Measurements from ENCODE around the gene PDZD2. TPM values are rescaled to one million over a fixed set of nuclear protein-coding genes. Genes with fewer than 3 reads are reported as not detected.

Gene PDZD2
- total RNA-seq, 1 donor from 2014 or later: 0.38 TPM

DNA sequence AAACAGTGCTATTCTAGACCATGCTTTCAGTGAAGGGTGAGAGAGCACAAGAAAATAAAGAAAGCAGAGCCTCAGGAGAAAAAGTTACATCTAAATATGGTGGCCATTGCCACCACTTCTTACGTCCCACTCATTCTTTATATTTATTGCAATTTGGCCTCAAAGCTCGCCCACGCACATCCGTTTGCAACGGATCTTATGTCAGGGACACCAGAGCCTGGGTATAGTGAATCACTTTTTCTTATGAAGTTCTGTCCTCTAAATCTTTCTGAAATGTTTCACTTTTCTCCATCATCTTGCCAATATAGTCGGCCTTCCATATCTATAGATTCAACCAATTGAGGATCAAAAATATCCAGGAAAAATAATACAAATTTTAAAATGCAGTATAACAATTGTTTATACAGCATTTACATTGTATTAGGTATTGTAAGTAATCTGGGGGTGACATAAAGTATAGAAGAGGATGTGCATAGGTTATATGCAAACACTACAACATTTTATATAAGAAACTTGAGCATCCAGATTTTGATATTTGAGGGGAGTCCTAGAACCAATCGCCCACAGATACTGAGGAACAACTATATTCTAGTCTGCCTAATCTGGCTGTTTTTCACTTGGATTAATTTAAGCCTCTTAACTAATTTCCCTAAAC is 500.0 kb downstream of the PDZD2 start:
- POLR2A ChIA-PET: no interaction called here
- Mint-ChIP-seq H3K36me3 (ENCODE audit: low read depth) (peaks cover 54% of the 10 kb centered on the region), H3K4me1 (no peaks in the 10 kb centered on the region), H3K27me3 (no peaks in the 10 kb centered on the region), H3K27ac (no peak overlapping the region), H3K9me3 (no peaks in the 10 kb centered on the region), H3K4me3 (no peak overlapping the region)
- CTCF ChIA-PET: no interaction called here
- intact Hi-C loops (cut with micrococcal nuclease): no loop called here
- TF ChIP-seq, protein P1, sequence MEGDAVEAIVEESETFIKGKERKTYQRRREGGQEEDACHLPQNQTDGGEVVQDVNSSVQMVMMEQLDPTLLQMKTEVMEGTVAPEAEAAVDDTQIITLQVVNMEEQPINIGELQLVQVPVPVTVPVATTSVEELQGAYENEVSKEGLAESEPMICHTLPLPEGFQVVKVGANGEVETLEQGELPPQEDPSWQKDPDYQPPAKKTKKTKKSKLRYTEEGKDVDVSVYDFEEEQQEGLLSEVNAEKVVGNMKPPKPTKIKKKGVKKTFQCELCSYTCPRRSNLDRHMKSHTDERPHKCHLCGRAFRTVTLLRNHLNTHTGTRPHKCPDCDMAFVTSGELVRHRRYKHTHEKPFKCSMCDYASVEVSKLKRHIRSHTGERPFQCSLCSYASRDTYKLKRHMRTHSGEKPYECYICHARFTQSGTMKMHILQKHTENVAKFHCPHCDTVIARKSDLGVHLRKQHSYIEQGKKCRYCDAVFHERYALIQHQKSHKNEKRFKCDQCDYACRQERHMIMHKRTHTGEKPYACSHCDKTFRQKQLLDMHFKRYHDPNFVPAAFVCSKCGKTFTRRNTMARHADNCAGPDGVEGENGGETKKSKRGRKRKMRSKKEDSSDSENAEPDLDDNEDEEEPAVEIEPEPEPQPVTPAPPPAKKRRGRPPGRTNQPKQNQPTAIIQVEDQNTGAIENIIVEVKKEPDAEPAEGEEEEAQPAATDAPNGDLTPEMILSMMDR (IDR thresholded peaks at IDR 0.05): no peak
- no peak for ATAC-seq (ENCODE audit: low read depth)
- no peak for DNase-seq

DNA sequence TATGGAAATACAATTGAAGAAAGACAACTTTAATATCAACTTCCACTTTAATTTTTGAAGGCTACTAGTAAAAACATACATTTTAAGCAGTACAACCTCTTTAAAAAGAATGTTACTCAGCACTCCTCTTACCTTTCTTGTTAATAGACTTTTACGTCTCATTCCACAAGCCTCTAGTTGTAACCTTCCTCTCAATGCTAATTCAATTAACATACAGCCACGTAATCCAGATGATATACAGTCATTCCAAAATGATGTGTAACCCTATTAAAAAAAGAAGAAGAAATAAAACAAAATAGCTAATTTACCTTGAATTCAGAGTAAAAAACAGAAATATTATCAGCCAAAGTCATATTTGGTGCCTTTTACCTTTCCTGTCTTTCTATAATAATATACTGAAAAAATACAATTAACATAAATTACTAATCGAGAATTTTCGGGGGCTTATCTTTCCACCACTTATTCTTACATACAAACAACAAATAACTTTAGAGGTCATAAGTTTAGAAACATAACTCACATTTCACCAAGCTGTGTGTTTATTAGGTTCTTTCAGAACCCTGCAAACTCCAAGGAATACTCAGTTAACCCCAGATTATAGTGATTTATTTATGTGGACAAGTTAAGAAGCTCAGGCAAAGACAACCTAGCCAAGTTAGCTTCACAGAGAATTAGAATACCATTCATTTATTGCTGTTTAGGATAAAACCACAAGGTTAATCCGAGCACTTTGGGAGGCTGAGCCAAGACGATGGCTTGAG is 504.9 kb downstream of the PDZD2 start:
- ChIA-PET POLR2A (no interaction called here), CTCF (no interaction called here)
- Mint-ChIP-seq H3K27me3 (no peaks in the 10 kb centered on the region), H3K4me1 (peaks cover 32% of the 10 kb centered on the region), H3K9me3 (no peaks in the 10 kb centered on the region), H3K36me3 (ENCODE audit: low read depth) (peaks cover 36% of the 10 kb centered on the region), H3K27ac (no peak overlapping the region), H3K4me3 (no peak overlapping the region)
- ATAC-seq (ENCODE audit: low read depth) (no peak), DNase-seq (no peak)
- TF ChIP-seq, protein P1 (IDR thresholded peaks at IDR 0.05): no peak
- intact Hi-C loops (cut with micrococcal nuclease): no loop called here

DNA sequence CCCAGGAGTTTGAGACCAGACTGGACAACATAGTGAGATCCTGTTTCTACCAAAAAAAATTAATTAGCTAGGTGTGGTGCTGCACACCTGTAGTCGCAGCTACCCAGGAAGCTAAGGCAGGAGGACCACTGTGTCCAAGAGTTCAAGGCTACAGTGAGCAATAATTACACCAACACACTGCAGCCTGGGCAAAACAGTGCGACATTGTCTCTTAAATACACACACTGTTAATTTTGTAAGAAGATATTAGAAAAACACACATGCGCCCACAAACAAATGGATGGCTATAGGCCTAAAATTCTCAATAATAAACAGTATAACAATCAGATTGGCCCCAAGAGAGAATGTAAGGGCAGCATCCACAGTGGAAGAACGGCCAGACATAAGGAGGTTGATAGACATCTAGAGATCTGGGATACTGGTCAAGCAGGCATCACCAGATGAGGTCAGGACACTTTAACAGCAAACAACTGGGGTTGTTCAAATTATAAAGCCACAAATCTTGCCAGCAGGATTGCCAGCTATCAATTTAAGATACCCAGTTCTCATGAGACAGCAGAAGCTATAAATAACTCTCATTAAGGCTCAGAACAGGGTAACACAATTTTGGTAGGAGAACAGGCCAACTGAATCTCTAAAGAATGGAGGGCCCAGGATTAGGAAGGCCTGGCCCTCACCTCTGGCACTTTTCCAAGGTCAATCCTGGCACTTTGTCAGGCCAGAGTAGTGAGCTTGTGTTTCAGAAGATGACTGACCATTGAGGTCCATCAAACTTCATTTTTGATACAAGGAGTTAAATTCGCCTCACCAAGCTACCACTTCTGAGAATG is 505.7 kb downstream of the PDZD2 start:
- Mint-ChIP-seq H3K4me1 (peaks cover 40% of the 10 kb centered on the region), H3K27ac (no peak overlapping the region), H3K9me3 (no peaks in the 10 kb centered on the region), H3K4me3 (no peak overlapping the region), H3K27me3 (no peaks in the 10 kb centered on the region), H3K36me3 (ENCODE audit: low read depth) (peaks cover 30% of the 10 kb centered on the region)
- no peak for ATAC-seq (ENCODE audit: low read depth)
- CTCF ChIA-PET: no interaction called here
- intact Hi-C loops (cut with micrococcal nuclease): no loop called here
- TF ChIP-seq, protein P1 (IDR thresholded peaks at IDR 0.05): no peak
- DNase-seq: no peak
- POLR2A ChIA-PET: no interaction called here

DNA sequence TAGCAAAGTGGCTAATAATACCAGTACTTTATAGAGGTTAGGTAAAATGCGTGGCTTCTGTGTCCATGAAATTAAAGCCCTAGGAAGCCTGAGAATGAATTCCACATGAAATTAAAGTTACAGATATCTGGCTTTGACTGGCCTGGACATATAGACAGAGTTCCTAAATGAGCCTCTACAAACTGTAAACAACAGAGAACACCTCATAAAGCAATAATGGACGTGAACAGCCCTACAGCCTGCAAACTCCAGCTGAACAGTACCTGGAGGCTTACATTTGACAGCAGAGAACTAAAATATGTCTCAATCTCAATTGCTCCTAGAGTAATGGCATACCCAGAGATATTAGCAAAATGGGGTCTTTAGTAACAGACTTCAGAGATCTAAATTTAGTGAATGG is 506.4 kb downstream of the PDZD2 start:
- DNase-seq (no peak), ATAC-seq (ENCODE audit: low read depth) (no peak)
- TF ChIP-seq, protein P1 (IDR thresholded peaks at IDR 0.05): no peak
- Mint-ChIP-seq H3K4me1 (peaks cover 44% of the 10 kb centered on the region), H3K27ac (no peak overlapping the region), H3K27me3 (no peaks in the 10 kb centered on the region), H3K36me3 (ENCODE audit: low read depth) (peaks cover 26% of the 10 kb centered on the region), H3K4me3 (no peak overlapping the region), H3K9me3 (no peaks in the 10 kb centered on the region)
- POLR2A ChIA-PET: no interaction called here
- intact Hi-C loops (cut with micrococcal nuclease): no loop called here
- CTCF ChIA-PET: no interaction called here

DNA sequence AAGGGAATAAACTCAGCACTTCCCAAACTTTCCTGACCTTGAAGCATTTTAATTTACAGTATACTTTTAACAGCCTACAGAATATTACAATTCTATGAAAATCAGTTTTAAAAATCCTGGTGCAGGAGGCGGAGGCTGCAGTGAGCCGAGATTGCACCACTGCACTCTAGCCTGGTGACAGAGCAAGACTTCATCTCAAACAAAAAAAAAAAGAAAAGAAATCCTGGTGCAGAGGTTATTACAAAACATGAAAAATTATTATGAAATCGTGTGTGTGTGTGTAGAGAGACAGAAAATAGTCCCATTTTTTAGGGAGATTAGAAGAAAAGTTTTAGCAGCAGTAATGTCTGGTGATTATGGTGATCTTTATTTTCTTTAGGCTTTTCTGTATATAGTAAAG is 508.3 kb downstream of the PDZD2 start:
- DNase-seq: no peak
- Mint-ChIP-seq H3K27ac (no peak overlapping the region), H3K4me3 (no peak overlapping the region), H3K36me3 (ENCODE audit: low read depth) (peaks cover 19% of the 10 kb centered on the region), H3K27me3 (no peaks in the 10 kb centered on the region), H3K9me3 (no peaks in the 10 kb centered on the region), H3K4me1 (peaks cover 53% of the 10 kb centered on the region)
- CTCF ChIA-PET: no interaction called here
- TF ChIP-seq, protein P1 (IDR thresholded peaks at IDR 0.05): no peak
- ATAC-seq (ENCODE audit: low read depth): no peak
- POLR2A ChIA-PET: no interaction called here
- intact Hi-C loops (cut with micrococcal nuclease): no loop called here

Measured in activated B cell treated with CpG ODN at 0.5 μM for 24 hours (primary cell).